Neural crest cell (in vitro differentiated cells): ENCODE data around the gene PACS2. TPM values are rescaled to one million over a fixed set of nuclear protein-coding genes. Genes with fewer than 3 reads are reported as not detected.

Experiments
- DNase-seq: peaks from one replicate; pipeline ENCODE4 v3.0.0; 2021; ENCODE audit warnings: low read depth, mixed read lengths, low spot score
- H3K27ac Mint-ChIP-seq: one replicate; pipeline ENCODE4 v1.8.0; 2021; ENCODE audit warnings: mild to moderate bottlenecking, mixed read lengths; ENCODE audit not compliant: unreplicated experiment
- H3K27me3 Mint-ChIP-seq: 2 replicates; pipeline ENCODE4 v1.8.0; 2021; ENCODE audit warnings: low read depth, mild to moderate bottlenecking, mixed read lengths
- H3K36me3 Mint-ChIP-seq: 2 replicates; pipeline ENCODE4 v1.8.0; 2021; ENCODE audit warnings: low read depth, mild to moderate bottlenecking, mixed read lengths
- H3K4me1 Mint-ChIP-seq: 2 replicates; pipeline ENCODE4 v1.8.0; 2021; ENCODE audit warnings: mixed read lengths
- H3K4me3 Mint-ChIP-seq: one replicate; pipeline ENCODE4 v1.8.0; 2021; ENCODE audit warnings: mild to moderate bottlenecking, mixed read lengths
- H3K9me3 Mint-ChIP-seq: 2 replicates; pipeline ENCODE4 v1.8.0; 2021; ENCODE audit warnings: mixed read lengths
- CTCF ChIP-seq: fragments of 200-600 bp; sonication (generic); conservative IDR thresholded peaks from 2 replicates; pipeline ENCODE4 v1.5.0; 2021; ENCODE audit warnings: antibody characterized with exemption, mild to moderate bottlenecking
- total RNA-seq: library from RNA; stranded (reverse); gene quantifications from 2 replicates; pipeline ENCODE4 v1.2.1, GENCODE V29; 2021

The PACS2 gene
- total RNA-seq, 1 donor from 2014 or later, result 104 TPM

- TF ChIP-seq CTCF, result no peak
- no peaks in the 10 kb centered on the region for H3K27me3 Mint-ChIP-seq
- peaks cover 13% of the 10 kb centered on the region for H3K36me3 Mint-ChIP-seq
- no peak overlapping the region for H3K27ac Mint-ChIP-seq
- H3K4me3 Mint-ChIP-seq, result no peak overlapping the region
- H3K9me3 Mint-ChIP-seq, result peaks cover 6% of the 10 kb centered on the region
- DNase-seq, result no peak
- H3K4me1 Mint-ChIP-seq, result peaks cover 9% of the 10 kb centered on the region
Observed at GRCh38 chr14:105437723-105438500, 123.4 kb downstream of the PACS2 start.

- H3K36me3 Mint-ChIP-seq, result peaks cover 13% of the 10 kb centered on the region
Observed at GRCh38 chr14:105439179-105439578, 124.6 kb downstream of the PACS2 start.

GRCh38 chr14:105439710-105440553, 125.4 kb downstream of the PACS2 start:
- H3K4me1 Mint-ChIP-seq, result peaks cover 2% of the 10 kb centered on the region
- no peak for TF ChIP-seq CTCF
- peaks cover 4% of the 10 kb centered on the region for H3K9me3 Mint-ChIP-seq
- H3K36me3 Mint-ChIP-seq, result peaks cover 10% of the 10 kb centered on the region
- no peaks in the 10 kb centered on the region for H3K27me3 Mint-ChIP-seq
- no peak for DNase-seq
- no peak overlapping the region for H3K4me3 Mint-ChIP-seq
- H3K27ac Mint-ChIP-seq, result no peak overlapping the region

More at GRCh38 chr14:105439179-105439578, 124.6 kb downstream of the PACS2 start:
- Mint-ChIP-seq H3K4me1 (peaks cover 5% of the 10 kb centered on the region), H3K27ac (no peak overlapping the region), H3K4me3 (no peak overlapping the region), H3K9me3 (peaks cover 6% of the 10 kb centered on the region), H3K27me3 (no peaks in the 10 kb centered on the region)
- no peak for TF ChIP-seq CTCF
- no peak for DNase-seq

GRCh38 chr14:105440554-105440900, 126.0 kb downstream of the PACS2 start:
- peaks cover 2% of the 10 kb centered on the region for H3K9me3 Mint-ChIP-seq
- no peaks in the 10 kb centered on the region for H3K4me1 Mint-ChIP-seq
- no peak for TF ChIP-seq CTCF

GRCh38 chr14:105440992-105441391, 126.4 kb downstream of the PACS2 start:
- Mint-ChIP-seq H3K4me1 (no peaks in the 10 kb centered on the region), H3K27me3 (no peaks in the 10 kb centered on the region), H3K4me3 (no peak overlapping the region), H3K36me3 (peaks cover 3% of the 10 kb centered on the region), H3K9me3 (no peaks in the 10 kb centered on the region), H3K27ac (no peak overlapping the region)
- no peak for TF ChIP-seq CTCF
- DNase-seq, result no peak

More at GRCh38 chr14:105440554-105440900, 126.0 kb downstream of the PACS2 start:
- Mint-ChIP-seq H3K27ac (no peak overlapping the region), H3K27me3 (no peaks in the 10 kb centered on the region), H3K36me3 (peaks cover 6% of the 10 kb centered on the region), H3K4me3 (no peak overlapping the region)
- DNase-seq, result no peak
